K562 (cell line): ENCODE measurements around the gene ALCAM. TPM values are rescaled to one million over a fixed set of nuclear protein-coding genes. Genes with fewer than 3 reads are reported as not detected.

Source experiments
- SIN3B ChIP-seq: fragments of 450-650 bp; IDR thresholded peaks from 2 replicates; pipeline ENCODE4 v1.6.1; 2017; ENCODE audit warnings: low read depth, mild to moderate bottlenecking, moderate library complexity
- SOX6 ChIP-seq: fragments of 450-650 bp; IDR thresholded peaks from 2 replicates; pipeline ENCODE4 v1.6.1; 2014; ENCODE audit warnings: mild to moderate bottlenecking
- ZNF165 ChIP-seq: fragments of 250-450 bp; sonication (Bioruptor Pico); IDR thresholded peaks from 2 replicates; pipeline ENCODE4 v1.4.0; 2020; ENCODE audit warnings: borderline replicate concordance
- polyA plus RNA-seq, 8 experiments: library from polyadenylated mRNA; depleted of rRNA in 4 of 8; stranded (reverse) in 5 of 8; unstranded in 3 of 8; fragments of >200 nt; fragmentation: Nextera tagmentation in 2 of 8; fragmentation: Illumina TruSeq in 1 of 8; extraction: Ambion mirVana in 2 of 8; extraction: Trizol in 1 of 8; gene quantifications; 2 replicates each; pipeline versions ENCODE4 v1.2.1 to v1.2.3, GENCODE V29; 2011 to 2014; ENCODE audit warnings: inconsistent platforms in 1 of 8, missing spikeins in 1 of 8
- total RNA-seq, 7 experiments: library from RNA; depleted of rRNA in 6 of 7; stranded (reverse); fragments of >200 nt in 6 of 7; fragmentation: Illumina TruSeq in 2 of 7; extraction: Trizol in 2 of 7; gene quantifications; 2 replicates each; pipeline versions ENCODE4 v1.2.1 to v1.2.3, GENCODE V29; 2011 to 2021; ENCODE audit warnings: low replicate concordance in 1 of 7
- TF ChIP-seq, protein P1 (sequence below), 2 experiments: fragments of 450-650 bp; formaldehyde crosslinking in 1 of 2; IDR thresholded peaks; 2 replicates each; pipeline versions ENCODE4 v1.4.0 to v1.6.1; 2014 to 2020; ENCODE audit warnings: mild to moderate bottlenecking in 2 of 2, borderline replicate concordance in 1 of 2, low read depth in 1 of 2
- TF ChIP-seq, protein P2 (sequence below): fragments of 250-450 bp; sonication (Bioruptor Pico); IDR thresholded peaks from 2 replicates; pipeline ENCODE4 v1.9.0; 2021; ENCODE audit warnings: mild to moderate bottlenecking, inconsistent platforms
- TF ChIP-seq, protein P3 (sequence below): fragments of 450-650 bp; IDR thresholded peaks from 2 replicates; pipeline ENCODE4 v1.6.1; 2016; ENCODE audit warnings: borderline replicate concordance
- TF ChIP-seq, protein P4 (sequence below), 3 experiments: IDR thresholded peaks in 2 of 3; conservative IDR thresholded peaks in 1 of 3; 2 replicates each; pipeline ENCODE4 v1.5.1; 2011 to 2012; ENCODE audit warnings: low read length in 3 of 3, mild to moderate bottlenecking in 3 of 3, control low read depth in 2 of 3, improper control_type of control experiment in 1 of 3, inconsistent platforms in 1 of 3, low read depth in 1 of 3, mixed read lengths in 1 of 3, moderate library complexity in 1 of 3; ENCODE audit not compliant: insufficient read depth in 2 of 3

The ALCAM gene
- total and polyA plus RNA-seq, 9 of the 15 experiments (the other 6 are each of a cell fraction or from before 2014, with no cell fraction given): 0.03 to 0.98 (median 0.14) TPM; not detected in 1

DNA sequence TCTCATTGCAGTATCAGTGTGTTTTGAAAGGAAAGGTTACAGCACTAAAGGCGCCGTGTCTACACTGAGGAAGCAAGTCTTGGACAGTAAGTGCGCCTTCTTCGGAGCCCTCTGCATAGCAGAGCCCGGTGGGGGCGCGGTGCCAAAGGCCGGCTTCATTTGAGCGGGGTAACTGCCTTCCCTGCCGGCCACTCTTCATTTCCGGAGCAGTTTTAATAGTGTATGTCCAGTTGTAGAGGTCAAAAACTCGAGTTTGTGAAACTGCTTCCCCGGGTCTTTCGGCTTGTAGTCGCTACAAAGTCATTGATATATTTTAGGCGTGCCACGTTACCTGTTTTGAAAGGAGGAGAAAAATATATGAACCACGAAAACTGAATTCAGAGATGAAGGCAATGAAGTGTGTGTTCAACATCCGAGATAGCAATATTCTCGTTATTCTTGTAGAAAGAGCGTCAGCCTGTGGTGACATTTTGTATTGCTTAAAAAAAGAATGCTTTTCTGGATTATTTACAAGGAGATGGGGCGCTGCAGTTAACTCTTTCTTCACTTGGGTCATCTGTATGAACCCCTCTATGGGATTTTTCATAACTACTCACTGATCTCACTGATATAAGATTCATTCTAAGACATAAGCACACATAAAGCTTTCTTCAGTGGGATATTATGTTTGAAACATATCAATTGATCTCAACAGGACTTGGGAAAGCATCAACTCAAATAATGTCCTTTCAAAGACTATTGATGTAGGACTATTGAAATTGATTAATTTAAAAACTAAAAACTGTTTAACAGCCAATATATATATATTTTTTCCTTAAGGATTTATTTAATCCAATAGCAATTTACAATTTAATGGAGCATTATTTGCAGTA, 3.0 kb downstream of the ALCAM start (continued):
- TF ChIP-seq, protein P1, sequence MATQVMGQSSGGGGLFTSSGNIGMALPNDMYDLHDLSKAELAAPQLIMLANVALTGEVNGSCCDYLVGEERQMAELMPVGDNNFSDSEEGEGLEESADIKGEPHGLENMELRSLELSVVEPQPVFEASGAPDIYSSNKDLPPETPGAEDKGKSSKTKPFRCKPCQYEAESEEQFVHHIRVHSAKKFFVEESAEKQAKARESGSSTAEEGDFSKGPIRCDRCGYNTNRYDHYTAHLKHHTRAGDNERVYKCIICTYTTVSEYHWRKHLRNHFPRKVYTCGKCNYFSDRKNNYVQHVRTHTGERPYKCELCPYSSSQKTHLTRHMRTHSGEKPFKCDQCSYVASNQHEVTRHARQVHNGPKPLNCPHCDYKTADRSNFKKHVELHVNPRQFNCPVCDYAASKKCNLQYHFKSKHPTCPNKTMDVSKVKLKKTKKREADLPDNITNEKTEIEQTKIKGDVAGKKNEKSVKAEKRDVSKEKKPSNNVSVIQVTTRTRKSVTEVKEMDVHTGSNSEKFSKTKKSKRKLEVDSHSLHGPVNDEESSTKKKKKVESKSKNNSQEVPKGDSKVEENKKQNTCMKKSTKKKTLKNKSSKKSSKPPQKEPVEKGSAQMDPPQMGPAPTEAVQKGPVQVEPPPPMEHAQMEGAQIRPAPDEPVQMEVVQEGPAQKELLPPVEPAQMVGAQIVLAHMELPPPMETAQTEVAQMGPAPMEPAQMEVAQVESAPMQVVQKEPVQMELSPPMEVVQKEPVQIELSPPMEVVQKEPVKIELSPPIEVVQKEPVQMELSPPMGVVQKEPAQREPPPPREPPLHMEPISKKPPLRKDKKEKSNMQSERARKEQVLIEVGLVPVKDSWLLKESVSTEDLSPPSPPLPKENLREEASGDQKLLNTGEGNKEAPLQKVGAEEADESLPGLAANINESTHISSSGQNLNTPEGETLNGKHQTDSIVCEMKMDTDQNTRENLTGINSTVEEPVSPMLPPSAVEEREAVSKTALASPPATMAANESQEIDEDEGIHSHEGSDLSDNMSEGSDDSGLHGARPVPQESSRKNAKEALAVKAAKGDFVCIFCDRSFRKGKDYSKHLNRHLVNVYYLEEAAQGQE (IDR thresholded peaks at IDR 0.05; ENCODE audit: borderline replicate concordance): peak; percentile 4; the same call in 1 of the 2 replicates
- TF ChIP-seq, protein P1 (CRISPR knock-in tag; IDR thresholded peaks at IDR 0.05; ENCODE audit: low read depth): no peak
- TF ChIP-seq, protein P2, sequence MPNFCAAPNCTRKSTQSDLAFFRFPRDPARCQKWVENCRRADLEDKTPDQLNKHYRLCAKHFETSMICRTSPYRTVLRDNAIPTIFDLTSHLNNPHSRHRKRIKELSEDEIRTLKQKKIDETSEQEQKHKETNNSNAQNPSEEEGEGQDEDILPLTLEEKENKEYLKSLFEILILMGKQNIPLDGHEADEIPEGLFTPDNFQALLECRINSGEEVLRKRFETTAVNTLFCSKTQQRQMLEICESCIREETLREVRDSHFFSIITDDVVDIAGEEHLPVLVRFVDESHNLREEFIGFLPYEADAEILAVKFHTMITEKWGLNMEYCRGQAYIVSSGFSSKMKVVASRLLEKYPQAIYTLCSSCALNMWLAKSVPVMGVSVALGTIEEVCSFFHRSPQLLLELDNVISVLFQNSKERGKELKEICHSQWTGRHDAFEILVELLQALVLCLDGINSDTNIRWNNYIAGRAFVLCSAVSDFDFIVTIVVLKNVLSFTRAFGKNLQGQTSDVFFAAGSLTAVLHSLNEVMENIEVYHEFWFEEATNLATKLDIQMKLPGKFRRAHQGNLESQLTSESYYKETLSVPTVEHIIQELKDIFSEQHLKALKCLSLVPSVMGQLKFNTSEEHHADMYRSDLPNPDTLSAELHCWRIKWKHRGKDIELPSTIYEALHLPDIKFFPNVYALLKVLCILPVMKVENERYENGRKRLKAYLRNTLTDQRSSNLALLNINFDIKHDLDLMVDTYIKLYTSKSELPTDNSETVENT (CRISPR knock-in tag): no peak
- no peak for TF ChIP-seq SOX6
- TF ChIP-seq, protein P3, sequence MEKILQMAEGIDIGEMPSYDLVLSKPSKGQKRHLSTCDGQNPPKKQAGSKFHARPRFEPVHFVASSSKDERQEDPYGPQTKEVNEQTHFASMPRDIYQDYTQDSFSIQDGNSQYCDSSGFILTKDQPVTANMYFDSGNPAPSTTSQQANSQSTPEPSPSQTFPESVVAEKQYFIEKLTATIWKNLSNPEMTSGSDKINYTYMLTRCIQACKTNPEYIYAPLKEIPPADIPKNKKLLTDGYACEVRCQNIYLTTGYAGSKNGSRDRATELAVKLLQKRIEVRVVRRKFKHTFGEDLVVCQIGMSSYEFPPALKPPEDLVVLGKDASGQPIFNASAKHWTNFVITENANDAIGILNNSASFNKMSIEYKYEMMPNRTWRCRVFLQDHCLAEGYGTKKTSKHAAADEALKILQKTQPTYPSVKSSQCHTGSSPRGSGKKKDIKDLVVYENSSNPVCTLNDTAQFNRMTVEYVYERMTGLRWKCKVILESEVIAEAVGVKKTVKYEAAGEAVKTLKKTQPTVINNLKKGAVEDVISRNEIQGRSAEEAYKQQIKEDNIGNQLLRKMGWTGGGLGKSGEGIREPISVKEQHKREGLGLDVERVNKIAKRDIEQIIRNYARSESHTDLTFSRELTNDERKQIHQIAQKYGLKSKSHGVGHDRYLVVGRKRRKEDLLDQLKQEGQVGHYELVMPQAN: no peak
- no peak for TF ChIP-seq ZNF165 (CRISPR knock-in tag)
- TF ChIP-seq, protein P4, sequence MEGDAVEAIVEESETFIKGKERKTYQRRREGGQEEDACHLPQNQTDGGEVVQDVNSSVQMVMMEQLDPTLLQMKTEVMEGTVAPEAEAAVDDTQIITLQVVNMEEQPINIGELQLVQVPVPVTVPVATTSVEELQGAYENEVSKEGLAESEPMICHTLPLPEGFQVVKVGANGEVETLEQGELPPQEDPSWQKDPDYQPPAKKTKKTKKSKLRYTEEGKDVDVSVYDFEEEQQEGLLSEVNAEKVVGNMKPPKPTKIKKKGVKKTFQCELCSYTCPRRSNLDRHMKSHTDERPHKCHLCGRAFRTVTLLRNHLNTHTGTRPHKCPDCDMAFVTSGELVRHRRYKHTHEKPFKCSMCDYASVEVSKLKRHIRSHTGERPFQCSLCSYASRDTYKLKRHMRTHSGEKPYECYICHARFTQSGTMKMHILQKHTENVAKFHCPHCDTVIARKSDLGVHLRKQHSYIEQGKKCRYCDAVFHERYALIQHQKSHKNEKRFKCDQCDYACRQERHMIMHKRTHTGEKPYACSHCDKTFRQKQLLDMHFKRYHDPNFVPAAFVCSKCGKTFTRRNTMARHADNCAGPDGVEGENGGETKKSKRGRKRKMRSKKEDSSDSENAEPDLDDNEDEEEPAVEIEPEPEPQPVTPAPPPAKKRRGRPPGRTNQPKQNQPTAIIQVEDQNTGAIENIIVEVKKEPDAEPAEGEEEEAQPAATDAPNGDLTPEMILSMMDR (IDR thresholded peaks at IDR 0.05 in 2 of 3, conservative IDR thresholded peaks at IDR 0.05 in 1 of 3; ENCODE audit: insufficient read depth in 2 of 3, low read depth in 1 of 3, low read length in 3 of 3): peak in 1 of 3 experiments; percentile 33; a peak in 2 of 6 replicates
- TF ChIP-seq SIN3B: no peak
